Hepatocyte (in vitro differentiated cells): Measurements from ENCODE around the gene MBD5.

Experiments
- EZH2 ChIP-seq: fragments of 200-600 bp; sonication (generic); IDR thresholded peaks from 2 replicates; pipeline ENCODE4 v1.6.1; 2016; ENCODE audit warnings: antibody characterized with exemption, mild to moderate bottlenecking, borderline replicate concordance
- TF ChIP-seq, protein P1 (sequence below): fragments of 200-600 bp; sonication (generic); IDR thresholded peaks from 2 replicates; pipeline ENCODE4 v1.5.1; 2016; ENCODE audit warnings: antibody characterized with exemption, mild to moderate bottlenecking; ENCODE audit not compliant: poor library complexity

- TF ChIP-seq, protein P1, sequence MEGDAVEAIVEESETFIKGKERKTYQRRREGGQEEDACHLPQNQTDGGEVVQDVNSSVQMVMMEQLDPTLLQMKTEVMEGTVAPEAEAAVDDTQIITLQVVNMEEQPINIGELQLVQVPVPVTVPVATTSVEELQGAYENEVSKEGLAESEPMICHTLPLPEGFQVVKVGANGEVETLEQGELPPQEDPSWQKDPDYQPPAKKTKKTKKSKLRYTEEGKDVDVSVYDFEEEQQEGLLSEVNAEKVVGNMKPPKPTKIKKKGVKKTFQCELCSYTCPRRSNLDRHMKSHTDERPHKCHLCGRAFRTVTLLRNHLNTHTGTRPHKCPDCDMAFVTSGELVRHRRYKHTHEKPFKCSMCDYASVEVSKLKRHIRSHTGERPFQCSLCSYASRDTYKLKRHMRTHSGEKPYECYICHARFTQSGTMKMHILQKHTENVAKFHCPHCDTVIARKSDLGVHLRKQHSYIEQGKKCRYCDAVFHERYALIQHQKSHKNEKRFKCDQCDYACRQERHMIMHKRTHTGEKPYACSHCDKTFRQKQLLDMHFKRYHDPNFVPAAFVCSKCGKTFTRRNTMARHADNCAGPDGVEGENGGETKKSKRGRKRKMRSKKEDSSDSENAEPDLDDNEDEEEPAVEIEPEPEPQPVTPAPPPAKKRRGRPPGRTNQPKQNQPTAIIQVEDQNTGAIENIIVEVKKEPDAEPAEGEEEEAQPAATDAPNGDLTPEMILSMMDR = no peak
- TF ChIP-seq EZH2 = no peak
Measured at GRCh38 chr2:148362144-148362796, 341.4 kb downstream of the MBD5 start.
